K562 (cell line): ENCODE data around the gene ZC3H7B.

Source experiments
- BRCA1 ChIP-seq, 2 experiments: fragments of 450-650 bp in 1 of 2; sonication (generic) in 1 of 2; formaldehyde crosslinking in 1 of 2; IDR thresholded peaks; 2 replicates each; pipeline versions ENCODE4 v1.5.0 to v1.6.1; 2017 to 2020; ENCODE audit warnings: mild to moderate bottlenecking in 1 of 2, missing genetic modification reagents in 1 of 2
- CBX5 ChIP-seq: IDR thresholded peaks from 2 replicates; pipeline ENCODE4 v1.6.1; 2014; ENCODE audit warnings: low read depth, borderline replicate concordance
- CC2D1A ChIP-seq: fragments of 450-650 bp; IDR thresholded peaks from 2 replicates; pipeline ENCODE4 v1.6.1; 2017; ENCODE audit warnings: mild to moderate bottlenecking
- CHCHD3 ChIP-seq: fragments of 250-450 bp; sonication (Bioruptor Pico); IDR thresholded peaks from 2 replicates; pipeline ENCODE4 v2.1.2; 2022; ENCODE audit warnings: mild to moderate bottlenecking
- CHD7 ChIP-seq: fragments of 200-600 bp; sonication (generic); IDR thresholded peaks from one replicate; pipeline ENCODE4 v1.6.1; 2012; ENCODE audit warnings: mild to moderate bottlenecking, low read depth, low read length, inconsistent platforms
- CTCF ChIP-seq, 3 experiments: IDR thresholded peaks in 2 of 3; conservative IDR thresholded peaks in 1 of 3; 2 replicates each; pipeline ENCODE4 v1.5.1; 2011 to 2012; ENCODE audit warnings: low read length in 3 of 3, mild to moderate bottlenecking in 3 of 3, control low read depth in 2 of 3, improper control_type of control experiment in 1 of 3, inconsistent platforms in 1 of 3, low read depth in 1 of 3, mixed read lengths in 1 of 3, moderate library complexity in 1 of 3; ENCODE audit not compliant: insufficient read depth in 2 of 3
- GTF2F1 ChIP-seq: IDR thresholded peaks from 2 replicates; pipeline ENCODE4 v1.6.1; 2011; ENCODE audit warnings: low read depth, low read length, improper control_type of control experiment
- POLR2A ChIP-seq: fragments of 450-650 bp; conservative IDR thresholded peaks from 2 replicates; pipeline ENCODE4 v1.6.1; 2016
- RHOXF2B ChIP-seq: fragments of 250-450 bp; sonication (Bioruptor Pico); conservative IDR thresholded peaks from 2 replicates; pipeline ENCODE4 v1.5.1; 2021
- SRF ChIP-seq, 2 experiments: fragments of 250-450, 450-650 bp in 1 of 2; sonication (Bioruptor Pico) in 1 of 2; sonication (generic) in 1 of 2; formaldehyde crosslinking; IDR thresholded peaks; 2 replicates each; pipeline versions ENCODE4 v1.5.0 to v1.5.1; 2020 to 2022; ENCODE audit warnings: mild to moderate bottlenecking in 1 of 2, missing genetic modification reagents in 1 of 2
- TEAD1 ChIP-seq, 2 experiments: fragments of 450-650 bp in 1 of 2; sonication (generic) in 1 of 2; formaldehyde crosslinking; IDR thresholded peaks; 2 replicates each; pipeline versions ENCODE4 v1.4.0 to v1.8.0; 2020 to 2022; ENCODE audit warnings: mild to moderate bottlenecking in 2 of 2, missing genetic modification reagents in 1 of 2
- ZFP91 ChIP-seq: sonication (generic); formaldehyde crosslinking; IDR thresholded peaks from 2 replicates; pipeline ENCODE4 v1.8.0; 2022; ENCODE audit warnings: mild to moderate bottlenecking, missing genetic modification reagents
- ZNF253 ChIP-seq: fragments of 250-450 bp; sonication (Bioruptor Pico); conservative IDR thresholded peaks from 2 replicates; pipeline ENCODE4 v1.6.1; 2021; ENCODE audit warnings: mild to moderate bottlenecking

GRCh38 chr22:41274856-41275255 lies 26.5 kb upstream of the ZC3H7B start:
- no peak for TF ChIP-seq RHOXF2B (CRISPR knock-in tag)
- TF ChIP-seq CTCF (IDR thresholded peaks at IDR 0.05 in 2 of 3, conservative IDR thresholded peaks at IDR 0.05 in 1 of 3; ENCODE audit: insufficient read depth in 2 of 3, low read depth in 1 of 3, low read length in 3 of 3) = no peak
- TF ChIP-seq CBX5 = no peak
- no peak for TF ChIP-seq GTF2F1
- TF ChIP-seq TEAD1 (CRISPR knock-in tag; IDR thresholded peaks at IDR 0.05) = no peak
- TF ChIP-seq ZFP91 (CRISPR knock-in tag) = no peak
- no peak for TF ChIP-seq CHCHD3 (CRISPR knock-in tag)
- no peak for TF ChIP-seq ZNF253 (CRISPR knock-in tag)
- TF ChIP-seq BRCA1 (IDR thresholded peaks at IDR 0.05) = no peak
- no peak for TF ChIP-seq BRCA1 (CRISPR knock-in tag; IDR thresholded peaks at IDR 0.05)
- TF ChIP-seq POLR2A = no peak
- no peak for TF ChIP-seq CC2D1A
- no peak for TF ChIP-seq SRF (CRISPR knock-in tag; IDR thresholded peaks at IDR 0.05)
- no peak for TF ChIP-seq CHD7
